Subcutaneous adipose tissue (tissue), 4 donors: ENCODE measurements around the gene CHRNA5. TPM values are rescaled to one million over a fixed set of nuclear protein-coding genes. Genes with fewer than 3 reads are reported as not detected.

Experiments used
- CTCF ChIP-seq: fragments of 450-650 bp; IDR thresholded peaks from one replicate; pipeline ENCODE4 v1.5.1; 2016; ENCODE audit warnings: low read depth, mild to moderate bottlenecking, control low read depth, antibody characterized with exemption, moderate library complexity
- total RNA-seq, 4 donors: library from RNA; depleted of rRNA; stranded (reverse); fragments of >200 nt; gene quantifications; one replicate each; pipeline ENCODE4 v1.1.0, GENCODE V29; 2016

Gene CHRNA5
- total RNA-seq, 4 donors from 2014 or later, result 0.38 to 2.9 (median 0.56) TPM

GRCh38 chr15:78628227-78628626 lies 62.9 kb downstream of the CHRNA5 start:
- no peak for TF ChIP-seq CTCF

- TF ChIP-seq CTCF, result no peak
Observed at GRCh38 chr15:78629031-78629715, 63.9 kb downstream of the CHRNA5 start.

GRCh38 chr15:78629716-78630065 lies 64.4 kb downstream of the CHRNA5 start:
- TF ChIP-seq CTCF, result no peak

- TF ChIP-seq CTCF, result no peak
Observed at GRCh38 chr15:78630886-78631633, 65.7 kb downstream of the CHRNA5 start.

GRCh38 chr15:78633348-78633747 lies 68.0 kb downstream of the CHRNA5 start:
- no peak for TF ChIP-seq CTCF

GRCh38 chr15:78634210-78635145 lies 69.2 kb downstream of the CHRNA5 start:
- no peak for TF ChIP-seq CTCF

GRCh38 chr15:78635346-78635745 lies 70.0 kb downstream of the CHRNA5 start:
- TF ChIP-seq CTCF, result no peak
